Measurements from ENCODE around the gene CD101. TPM values are rescaled to one million over a fixed set of nuclear protein-coding genes. Genes with fewer than 3 reads are reported as not detected.

Gene CD101
- total RNA-seq, 1 donor from 2014 or later = not detected

DNA sequence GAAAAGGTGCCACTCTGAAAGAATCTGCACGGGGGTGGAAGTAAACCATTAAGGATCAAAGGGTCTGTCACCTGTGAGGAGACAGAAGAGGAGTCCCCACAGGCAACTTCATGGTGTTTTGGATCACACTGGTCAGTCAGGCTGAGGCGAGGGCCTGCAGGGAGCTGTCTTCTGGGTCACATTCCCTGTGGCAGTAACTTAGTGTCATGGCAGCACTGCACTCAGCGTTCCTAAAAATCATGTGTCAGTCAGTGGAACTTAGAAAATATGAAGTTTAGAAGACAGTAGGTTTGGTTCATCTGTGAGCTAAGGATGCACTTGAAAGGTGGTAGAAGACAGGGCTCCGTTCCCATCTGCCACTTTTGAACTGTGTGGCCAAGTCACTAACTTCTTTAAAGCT, 43.5 kb upstream of the CD101 start:
- Histone ChIP-seq H3K36me3 (peaks cover 9% of the 10 kb centered on the region in 2 donors), H3K27me3 (no peaks in the 10 kb centered on the region), H3K9me3 (no peaks in the 10 kb centered on the region), H3K4me1 (no peaks in the 10 kb centered on the region), H3K27ac (no peak overlapping the region), H3K4me3 (no peak overlapping the region)
- TF ChIP-seq, protein P1, sequence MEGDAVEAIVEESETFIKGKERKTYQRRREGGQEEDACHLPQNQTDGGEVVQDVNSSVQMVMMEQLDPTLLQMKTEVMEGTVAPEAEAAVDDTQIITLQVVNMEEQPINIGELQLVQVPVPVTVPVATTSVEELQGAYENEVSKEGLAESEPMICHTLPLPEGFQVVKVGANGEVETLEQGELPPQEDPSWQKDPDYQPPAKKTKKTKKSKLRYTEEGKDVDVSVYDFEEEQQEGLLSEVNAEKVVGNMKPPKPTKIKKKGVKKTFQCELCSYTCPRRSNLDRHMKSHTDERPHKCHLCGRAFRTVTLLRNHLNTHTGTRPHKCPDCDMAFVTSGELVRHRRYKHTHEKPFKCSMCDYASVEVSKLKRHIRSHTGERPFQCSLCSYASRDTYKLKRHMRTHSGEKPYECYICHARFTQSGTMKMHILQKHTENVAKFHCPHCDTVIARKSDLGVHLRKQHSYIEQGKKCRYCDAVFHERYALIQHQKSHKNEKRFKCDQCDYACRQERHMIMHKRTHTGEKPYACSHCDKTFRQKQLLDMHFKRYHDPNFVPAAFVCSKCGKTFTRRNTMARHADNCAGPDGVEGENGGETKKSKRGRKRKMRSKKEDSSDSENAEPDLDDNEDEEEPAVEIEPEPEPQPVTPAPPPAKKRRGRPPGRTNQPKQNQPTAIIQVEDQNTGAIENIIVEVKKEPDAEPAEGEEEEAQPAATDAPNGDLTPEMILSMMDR (IDR thresholded peaks at IDR 0.05) = no peak
- no peak for DNase-seq (ENCODE audit: low spot score in 2 of 2)
- intact Hi-C loops (cut with DNase I) = no loop called here

DNA sequence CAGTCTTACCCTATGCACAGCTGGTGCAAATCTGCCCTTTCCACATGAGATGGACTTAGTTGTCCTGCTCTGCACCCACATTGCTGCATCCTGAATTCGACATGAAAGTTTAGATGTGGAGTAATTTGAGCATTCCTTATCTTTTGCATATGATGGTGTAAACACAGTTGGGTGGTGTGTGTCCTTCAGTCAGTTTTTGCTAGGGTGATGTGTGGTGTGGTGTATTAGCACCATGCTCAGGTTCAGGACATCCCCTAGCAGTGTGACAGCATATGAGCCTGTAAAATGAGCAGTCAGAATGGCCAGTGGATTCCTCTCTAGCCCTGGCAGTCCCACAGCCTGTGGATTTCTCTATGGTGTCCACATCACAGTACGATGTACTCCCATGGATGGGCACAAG, 42.6 kb upstream of the CD101 start:
- TF ChIP-seq, protein P1 (IDR thresholded peaks at IDR 0.05) = no peak
- intact Hi-C loops (cut with DNase I) = no loop called here
- H3K36me3 ChIP-seq = peaks cover 9% of the 10 kb centered on the region in 2 donors
- no peaks in the 10 kb centered on the region for H3K4me1 ChIP-seq
- no peak overlapping the region for H3K27ac ChIP-seq
- no peaks in the 10 kb centered on the region for H3K27me3 ChIP-seq
- H3K4me3 ChIP-seq = no peak overlapping the region
- H3K9me3 ChIP-seq = no peaks in the 10 kb centered on the region
- no peak for DNase-seq (ENCODE audit: low spot score in 2 of 2)

DNA sequence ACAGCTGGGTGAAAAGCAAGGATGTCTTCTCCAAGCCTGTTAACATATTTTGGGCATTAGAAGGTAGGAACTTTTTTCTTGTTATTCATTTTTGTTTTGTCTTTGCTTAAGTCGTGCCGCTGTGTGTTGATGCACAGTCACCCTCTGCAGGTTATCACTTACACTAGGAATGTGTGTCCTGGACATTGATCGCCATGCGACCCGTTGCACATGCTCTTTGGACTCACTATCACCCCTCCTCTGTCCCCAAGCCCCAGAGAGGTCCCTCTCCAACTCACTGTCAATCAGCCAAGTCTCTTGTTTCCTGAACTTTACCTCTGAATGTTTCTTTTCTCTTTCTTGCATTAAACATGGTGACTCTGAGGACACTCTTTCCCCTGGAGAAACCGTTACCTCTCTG, 40.0 kb upstream of the CD101 start:
- H3K4me3 ChIP-seq = no peak overlapping the region
- peaks cover 9% of the 10 kb centered on the region in 2 donors for H3K36me3 ChIP-seq
- intact Hi-C loops (cut with DNase I) = no loop called here
- no peaks in the 10 kb centered on the region for H3K27me3 ChIP-seq
- H3K4me1 ChIP-seq = no peaks in the 10 kb centered on the region
- TF ChIP-seq, protein P1 (IDR thresholded peaks at IDR 0.05) = no peak
- no peak overlapping the region for H3K27ac ChIP-seq
- no peak for DNase-seq (ENCODE audit: low spot score in 2 of 2)
- H3K9me3 ChIP-seq = no peaks in the 10 kb centered on the region

DNA sequence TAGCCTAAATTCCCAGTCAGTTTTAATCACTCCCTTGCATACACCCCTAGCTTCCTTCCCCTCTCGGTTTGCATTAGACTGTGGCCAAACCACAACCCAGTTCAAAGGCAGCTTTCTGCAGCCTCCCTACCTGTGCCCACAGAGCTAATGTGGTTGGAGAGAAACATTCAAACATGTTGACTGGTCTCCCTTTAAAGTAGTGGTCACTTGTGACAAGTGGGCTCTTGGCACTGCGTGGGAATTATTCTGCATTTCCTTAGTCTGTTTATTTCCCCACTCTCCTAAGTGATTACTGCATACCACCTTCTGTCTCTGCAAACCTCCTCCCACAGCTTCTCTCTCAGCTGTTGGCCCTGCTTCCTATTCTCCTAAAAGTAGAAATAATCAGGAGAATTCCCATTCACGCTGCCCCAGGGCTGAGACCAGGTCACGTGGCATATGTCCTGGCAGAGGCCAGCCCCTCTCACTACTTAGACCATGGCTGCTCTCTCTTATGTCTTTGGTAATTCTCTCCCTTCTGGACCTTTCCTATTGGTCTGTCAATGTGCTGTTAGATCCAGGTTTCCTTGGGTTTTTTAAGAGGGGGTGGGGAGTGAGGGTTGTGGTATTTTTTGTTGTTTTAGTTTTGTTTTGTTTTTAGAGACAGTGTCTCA, 38.4 kb upstream of the CD101 start:
- Histone ChIP-seq H3K4me1 (no peaks in the 10 kb centered on the region), H3K4me3 (no peak overlapping the region), H3K9me3 (no peaks in the 10 kb centered on the region), H3K27ac (no peak overlapping the region), H3K36me3 (peaks cover 9% of the 10 kb centered on the region in 2 donors), H3K27me3 (no peaks in the 10 kb centered on the region)
- DNase-seq (ENCODE audit: low spot score in 2 of 2) = no peak
- TF ChIP-seq, protein P1 (IDR thresholded peaks at IDR 0.05) = no peak
- intact Hi-C loops (cut with DNase I) = no loop called here

DNA sequence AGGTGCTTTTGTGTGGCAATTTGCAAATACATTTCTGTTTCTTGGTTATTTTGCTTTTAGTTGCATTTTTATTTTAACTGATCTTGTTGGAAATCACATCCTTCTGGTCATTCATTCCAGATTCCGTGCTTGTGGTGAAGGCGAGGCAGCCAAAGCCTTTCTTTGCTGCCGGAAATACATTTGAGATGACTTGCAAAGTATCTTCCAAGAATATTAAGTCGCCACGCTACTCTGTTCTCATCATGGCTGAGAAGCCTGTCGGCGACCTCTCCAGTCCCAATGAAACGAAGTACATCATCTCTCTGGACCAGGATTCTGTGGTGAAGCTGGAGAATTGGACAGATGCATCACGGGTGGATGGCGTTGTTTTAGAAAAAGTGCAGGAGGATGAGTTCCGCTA, 34.8 kb upstream of the CD101 start:
- Histone ChIP-seq H3K36me3 (peaks cover 2 to 7% of the 10 kb centered on the region in 2 donors), H3K4me1 (peaks cover 3% of the 10 kb centered on the region in 2 donors), H3K27me3 (no peaks in the 10 kb centered on the region), H3K27ac (no peak overlapping the region), H3K9me3 (no peaks in the 10 kb centered on the region), H3K4me3 (no peak overlapping the region)
- intact Hi-C loops (cut with DNase I) = no loop called here
- no peak for DNase-seq (ENCODE audit: low spot score in 2 of 2)
- TF ChIP-seq, protein P1 (IDR thresholded peaks at IDR 0.05) = no peak

DNA sequence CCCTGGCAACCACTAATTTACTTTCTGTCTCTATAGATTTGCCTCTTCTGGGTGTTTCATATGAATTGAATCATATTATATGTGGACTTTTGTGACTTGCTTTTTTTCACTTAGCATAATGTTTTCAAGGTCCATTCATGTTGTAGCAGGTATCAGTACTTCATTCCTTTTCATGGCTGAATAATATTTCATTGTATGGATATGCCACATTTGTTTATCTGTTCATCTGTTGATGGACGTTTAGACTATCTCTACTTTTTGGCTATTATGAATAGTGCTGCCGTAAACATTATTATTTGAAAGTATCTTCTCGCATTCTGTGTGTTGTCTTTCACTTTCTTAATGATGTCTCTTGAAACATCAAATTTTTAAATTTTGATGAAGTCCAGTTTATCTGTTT, 32.8 kb upstream of the CD101 start:
- H3K4me3 ChIP-seq = no peak overlapping the region
- H3K4me1 ChIP-seq = peaks cover 3 to 15% of the 10 kb centered on the region in 2 donors
- H3K36me3 ChIP-seq = no peaks in the 10 kb centered on the region
- no peaks in the 10 kb centered on the region for H3K27me3 ChIP-seq
- TF ChIP-seq, protein P1 (IDR thresholded peaks at IDR 0.05) = no peak
- no peak overlapping the region for H3K27ac ChIP-seq
- no peaks in the 10 kb centered on the region for H3K9me3 ChIP-seq
- DNase-seq (ENCODE audit: low spot score in 2 of 2) = no peak
- intact Hi-C loops (cut with DNase I) = no loop called here

Data from ascending aorta (tissue), 2 donors.